ENCODE results near the gene SLIT1.

- TF ChIP-seq CTCF (IDR thresholded peaks at IDR 0.05; ENCODE audit: insufficient read depth, low read length, poor library complexity, severe bottlenecking): no peak
- no peak for TF ChIP-seq EZH2phosphoT487 (conservative IDR thresholded peaks at IDR 0.05; ENCODE audit: low read length)
Measured at GRCh38 chr10:97023401-97024167, 162.2 kb downstream of the SLIT1 start.

All from SU-DHL-6 (cell line).